MM.1S (cell line): ENCODE measurements around the gene MCU.

Experiments used
- CTCF ChIP-seq: fragments of 300-600 bp; sonication (generic); IDR thresholded peaks from 2 replicates; pipeline ENCODE4 v1.5.1; 2016; ENCODE audit warnings: antibody characterized with exemption, low read length, mixed read lengths
- EZH2 ChIP-seq: fragments of 300-600 bp; sonication (generic); optimal IDR thresholded peaks from 2 replicates; pipeline ENCODE3; 2017; ENCODE audit warnings: low read depth, mild to moderate bottlenecking, antibody characterized with exemption, low read length, mixed read lengths
- EZH2phosphoT487 ChIP-seq: fragments of 300-600 bp; sonication (generic); IDR thresholded peaks from 2 replicates; pipeline ENCODE4 v1.6.1; 2018; ENCODE audit warnings: antibody characterized with exemption, low read length

GRCh38 chr10:72702868-72703581, 11.1 kb downstream of the MCU start:
- no peak for TF ChIP-seq CTCF
- no peak for TF ChIP-seq EZH2phosphoT487
- no peak for TF ChIP-seq EZH2
